ENCODE results near the gene VPS41.

DNA sequence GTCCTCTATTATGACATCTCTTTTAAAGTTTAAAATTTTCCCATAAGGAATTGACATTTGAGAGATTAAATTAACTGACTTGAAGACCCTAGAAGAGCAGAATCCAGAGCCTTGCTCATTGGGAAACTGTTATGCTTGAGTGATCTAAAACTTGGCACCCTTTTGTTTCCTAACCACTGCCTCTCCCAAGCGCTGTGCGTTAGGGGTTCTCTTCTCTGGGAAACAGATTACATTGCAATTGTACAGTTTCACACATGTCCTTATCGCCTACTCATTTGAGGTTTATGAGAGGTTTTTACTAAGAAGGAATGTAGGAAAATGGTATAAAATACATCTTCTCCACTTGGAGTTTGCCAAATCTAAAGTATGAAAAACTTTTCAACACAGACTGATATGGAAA, 151.1 kb downstream of the VPS41 start:
- no peak for TF ChIP-seq RAD21 (IDR thresholded peaks at IDR 0.05)
- TF ChIP-seq, protein P1, sequence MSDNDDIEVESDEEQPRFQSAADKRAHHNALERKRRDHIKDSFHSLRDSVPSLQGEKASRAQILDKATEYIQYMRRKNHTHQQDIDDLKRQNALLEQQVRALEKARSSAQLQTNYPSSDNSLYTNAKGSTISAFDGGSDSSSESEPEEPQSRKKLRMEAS (IDR thresholded peaks at IDR 0.05) = no peak
- TF ChIP-seq RXRA (IDR thresholded peaks at IDR 0.05) = no peak
- TF ChIP-seq CTCF (IDR thresholded peaks at IDR 0.05; ENCODE audit: low read depth, low read length, missing input control) = no peak
- no peak for TF ChIP-seq GABPA (IDR thresholded peaks at IDR 0.05 in 1 of 2, conservative IDR thresholded peaks at IDR 0.05 in 1 of 2)
- no peak for TF ChIP-seq HNF4A (conservative IDR thresholded peaks at IDR 0.05)
- no peak for TF ChIP-seq NR2F2 (IDR thresholded peaks at IDR 0.05)
- TF ChIP-seq TAF1 (conservative IDR thresholded peaks at IDR 0.05) = no peak
- no peak for TF ChIP-seq JUND (IDR thresholded peaks at IDR 0.05)
- TF ChIP-seq YY1 (IDR thresholded peaks at IDR 0.05) = no peak

Data from liver (tissue), 3 donors.